ENCODE measurements around the gene BRAT1.
A peak's percentile ranks its signal among the peaks of the same experiment; 100 is the strongest.

Gene BRAT1

GRCh38 chr7:2602406-2603043 is 47.2 kb upstream of the BRAT1 start:
- Histone ChIP-seq H4K12ac (ENCODE audit: low read depth, low read length) (no peak overlapping the region), H3K18ac (ENCODE audit: low read length) (no peak overlapping the region), H3K4me2 (ENCODE audit: low read length) (no peak overlapping the region), H3K14ac (ENCODE audit: low read length) (no peak overlapping the region), H3K23ac (ENCODE audit: low read length) (no peak overlapping the region), H3K4me3 (ENCODE audit: low read depth, low read length) (no peak overlapping the region), H2BK120ac (ENCODE audit: insufficient read depth, low read length, poor library complexity) (no peak overlapping the region), H3K4ac (ENCODE audit: low read depth, low read length) (no peak overlapping the region), H3K9ac (ENCODE audit: low read length) (no peak overlapping the region), H3K79me1 (ENCODE audit: low read length) (no peaks in the 10 kb centered on the region), H4K91ac (ENCODE audit: low read depth, low read length) (no peak overlapping the region), H4K8ac (ENCODE audit: low read depth, low read length) (no peak overlapping the region), H2AK5ac (ENCODE audit: low read length) (no peak overlapping the region), H2BK12ac (ENCODE audit: low read length) (no peak overlapping the region), H3K27me3 (ENCODE audit: insufficient read depth, low read length) (no peaks in the 10 kb centered on the region), H2AFZ (ENCODE audit: insufficient read depth, low read length, poor library complexity) (no peak overlapping the region), H3K9me3 (ENCODE audit: insufficient read depth, low read depth, low read length) (no peaks in the 10 kb centered on the region), H3K4me1 (ENCODE audit: control insufficient read depth in 1 of 2, insufficient read depth in 2 of 2, low read length in 2 of 2) (peaks cover 2 to 4% of the 10 kb centered on the region in 2 experiments), H3K27ac (ENCODE audit: low read depth, low read length) (no peak overlapping the region), H2BK5ac (ENCODE audit: low read depth, low read length, poor library complexity) (no peak overlapping the region), H3K36me3 (ENCODE audit: control insufficient read depth in 1 of 2, insufficient read depth in 2 of 2, low read length in 2 of 2) (peaks cover 23 to 38% of the 10 kb centered on the region in 2 experiments), H3K79me2 (ENCODE audit: control insufficient read depth, insufficient read depth, low read length, poor library complexity) (no peaks in the 10 kb centered on the region)
- no peak for DNase-seq
- WGBS (ENCODE audit: extremely low coverage, insufficient coverage, insufficient read length), result no CpG with 5 or more reads among the region's 19 CpGs

GRCh38 chr7:2601907-2602306 is 46.6 kb upstream of the BRAT1 start:
- Histone ChIP-seq H3K27ac (ENCODE audit: low read depth, low read length) (no peak overlapping the region), H3K9ac (ENCODE audit: low read length) (no peak overlapping the region), H4K12ac (ENCODE audit: low read depth, low read length) (no peak overlapping the region), H4K91ac (ENCODE audit: low read depth, low read length) (no peak overlapping the region), H4K8ac (ENCODE audit: low read depth, low read length) (no peak overlapping the region), H3K14ac (ENCODE audit: low read length) (no peak overlapping the region), H3K79me1 (ENCODE audit: low read length) (no peaks in the 10 kb centered on the region), H3K4me2 (ENCODE audit: low read length) (no peak overlapping the region), H2BK120ac (ENCODE audit: insufficient read depth, low read length, poor library complexity) (no peak overlapping the region), H3K18ac (ENCODE audit: low read length) (no peak overlapping the region), H3K4me3 (ENCODE audit: low read depth, low read length) (no peak overlapping the region), H3K79me2 (ENCODE audit: control insufficient read depth, insufficient read depth, low read length, poor library complexity) (no peaks in the 10 kb centered on the region), H2BK5ac (ENCODE audit: low read depth, low read length, poor library complexity) (no peak overlapping the region), H2BK12ac (ENCODE audit: low read length) (no peak overlapping the region), H2AK5ac (ENCODE audit: low read length) (no peak overlapping the region), H3K23ac (ENCODE audit: low read length) (no peak overlapping the region), H3K4ac (ENCODE audit: low read depth, low read length) (no peak overlapping the region), H3K27me3 (ENCODE audit: insufficient read depth, low read length) (no peaks in the 10 kb centered on the region), H3K9me3 (ENCODE audit: insufficient read depth, low read depth, low read length) (no peaks in the 10 kb centered on the region), H2AFZ (ENCODE audit: insufficient read depth, low read length, poor library complexity) (no peak overlapping the region), H3K4me1 (ENCODE audit: control insufficient read depth in 1 of 2, insufficient read depth in 2 of 2, low read length in 2 of 2) (peaks cover 2 to 4% of the 10 kb centered on the region in 2 experiments), H3K36me3 (ENCODE audit: control insufficient read depth in 1 of 2, insufficient read depth in 2 of 2, low read length in 2 of 2) (peaks cover 27 to 42% of the 10 kb centered on the region in 2 experiments)
- WGBS (ENCODE audit: extremely low coverage, insufficient coverage, insufficient read length), result 100% methylated on average over 1 of the region's 11 CpGs
- DNase-seq, result no peak

- DNase-seq, result no peak
- whole genome bisulfite sequencing (ENCODE audit: extremely low coverage, insufficient coverage, insufficient read length), result no CpG with 5 or more reads among the region's 9 CpGs
- Histone ChIP-seq H3K14ac (ENCODE audit: low read length) (no peak overlapping the region), H3K9ac (ENCODE audit: low read length) (no peak overlapping the region), H3K27ac (ENCODE audit: low read depth, low read length) (no peak overlapping the region), H4K91ac (ENCODE audit: low read depth, low read length) (no peak overlapping the region), H3K36me3 (ENCODE audit: control insufficient read depth in 1 of 2, insufficient read depth in 2 of 2, low read length in 2 of 2) (peaks cover 27 to 42% of the 10 kb centered on the region in 2 experiments), H3K27me3 (ENCODE audit: insufficient read depth, low read length) (no peaks in the 10 kb centered on the region), H3K4me2 (ENCODE audit: low read length) (no peak overlapping the region), H3K9me3 (ENCODE audit: insufficient read depth, low read depth, low read length) (no peaks in the 10 kb centered on the region), H2AK5ac (ENCODE audit: low read length) (no peak overlapping the region), H4K12ac (ENCODE audit: low read depth, low read length) (no peak overlapping the region), H2BK120ac (ENCODE audit: insufficient read depth, low read length, poor library complexity) (no peak overlapping the region), H2AFZ (ENCODE audit: insufficient read depth, low read length, poor library complexity) (no peak overlapping the region), H2BK12ac (ENCODE audit: low read length) (no peak overlapping the region), H3K4ac (ENCODE audit: low read depth, low read length) (no peak overlapping the region), H3K4me3 (ENCODE audit: low read depth, low read length) (no peak overlapping the region), H4K8ac (ENCODE audit: low read depth, low read length) (no peak overlapping the region), H3K4me1 (ENCODE audit: control insufficient read depth in 1 of 2, insufficient read depth in 2 of 2, low read length in 2 of 2) (no peaks in the 10 kb centered on the region), H3K23ac (ENCODE audit: low read length) (no peak overlapping the region), H3K18ac (ENCODE audit: low read length) (no peak overlapping the region), H2BK5ac (ENCODE audit: low read depth, low read length, poor library complexity) (no peak overlapping the region), H3K79me2 (ENCODE audit: control insufficient read depth, insufficient read depth, low read length, poor library complexity) (no peaks in the 10 kb centered on the region), H3K79me1 (ENCODE audit: low read length) (no peaks in the 10 kb centered on the region)
These were observed 45.7 kb upstream of the BRAT1 start for GRCh38 chr7:2601065-2601464.

- H2BK120ac ChIP-seq (ENCODE audit: insufficient read depth, low read length, poor library complexity), result no peak overlapping the region
- no peak overlapping the region for H3K4ac ChIP-seq (ENCODE audit: low read depth, low read length)
- H3K14ac ChIP-seq (ENCODE audit: low read length), result no peak overlapping the region
- no peak overlapping the region for H3K4me3 ChIP-seq (ENCODE audit: low read depth, low read length)
- peak; percentile 63 to 67 for DNase-seq
- peak overlapping the region; percentile 18 for H4K8ac ChIP-seq (ENCODE audit: low read depth, low read length)
- no peaks in the 10 kb centered on the region for H3K9me3 ChIP-seq (ENCODE audit: insufficient read depth, low read depth, low read length)
- H3K4me1 ChIP-seq (ENCODE audit: control insufficient read depth in 1 of 2, insufficient read depth in 2 of 2, low read length in 2 of 2), result no peaks in the 10 kb centered on the region
- H3K23ac ChIP-seq (ENCODE audit: low read length), result no peak overlapping the region
- no peaks in the 10 kb centered on the region for H3K79me2 ChIP-seq (ENCODE audit: control insufficient read depth, insufficient read depth, low read length, poor library complexity)
- no peak overlapping the region for H2AK5ac ChIP-seq (ENCODE audit: low read length)
- H3K27ac ChIP-seq (ENCODE audit: low read depth, low read length), result no peak overlapping the region
- H4K12ac ChIP-seq (ENCODE audit: low read depth, low read length), result no peak overlapping the region
- no peak overlapping the region for H3K9ac ChIP-seq (ENCODE audit: low read length)
- H4K91ac ChIP-seq (ENCODE audit: low read depth, low read length), result no peak overlapping the region
- no peak overlapping the region for H2BK12ac ChIP-seq (ENCODE audit: low read length)
- H3K27me3 ChIP-seq (ENCODE audit: insufficient read depth, low read length), result no peaks in the 10 kb centered on the region
- no peaks in the 10 kb centered on the region for H3K79me1 ChIP-seq (ENCODE audit: low read length)
- WGBS (ENCODE audit: extremely low coverage, insufficient coverage, insufficient read length), result no CpG with 5 or more reads among the region's 29 CpGs
- H2AFZ ChIP-seq (ENCODE audit: insufficient read depth, low read length, poor library complexity), result no peak overlapping the region
- no peak overlapping the region for H3K4me2 ChIP-seq (ENCODE audit: low read length)
- peaks cover 38 to 59% of the 10 kb centered on the region in 2 experiments for H3K36me3 ChIP-seq (ENCODE audit: control insufficient read depth in 1 of 2, insufficient read depth in 2 of 2, low read length in 2 of 2)
- H2BK5ac ChIP-seq (ENCODE audit: low read depth, low read length, poor library complexity), result no peak overlapping the region
- H3K18ac ChIP-seq (ENCODE audit: low read length), result no peak overlapping the region
These were observed 43.0 kb upstream of the BRAT1 start for GRCh38 chr7:2598154-2598823.

Data from trophoblast cell (in vitro differentiated cells and primary cell).